ENCODE results near the gene ACACA.

GRCh38 chr17:37146086-37147064 is 260.3 kb downstream of the ACACA start:
- TF ChIP-seq MNT (conservative IDR thresholded peaks at IDR 0.05) (no peak), KLF1 (tag; IDR thresholded peaks at IDR 0.05) (no peak), TBP (optimal IDR thresholded peaks at IDR 0.05; ENCODE audit: low read depth, low read length) (no peak), ZNF830 (CRISPR knock-in tag; IDR thresholded peaks at IDR 0.05) (no peak), CTCF (IDR thresholded peaks at IDR 0.05 in 2 of 3, conservative IDR thresholded peaks at IDR 0.05 in 1 of 3; ENCODE audit: insufficient read depth in 2 of 3, low read depth in 1 of 3, low read length in 3 of 3) (no peak)

All from K562 (cell line).